Endothelial cell of umbilical vein (primary cell): ENCODE measurements around the gene KCNJ6. TPM values are rescaled to one million over a fixed set of nuclear protein-coding genes. Genes with fewer than 3 reads are reported as not detected.

Source experiments
- BruUV-seq: library from RNA; stranded (reverse); fragments of 400-500 nt; replicated peaks from 2 replicates; lab custom pipeline; 2021; lab: Mats Ljungman, UMichigan
- CTCF ChIA-PET: fragments of 300-600, 350-600 bp; sonication (Branson Sonifier 250); formaldehyde crosslinking; loops from one replicate; lab custom pipeline; 2021; ENCODE audit warnings: antibody characterized with exemption, inconsistent platforms; lab: Charles Lee
- POLR2A ChIA-PET: fragments of 300-600, 350-600 bp; sonication (Branson Sonifier 250); formaldehyde crosslinking; loops from one replicate; lab custom pipeline; 2021; ENCODE audit warnings: antibody characterized with exemption, inconsistent platforms; lab: Charles Lee
- DNase-seq: peaks from one replicate; pipeline ENCODE4 v3.0.0-alpha.2; 2011; ENCODE audit warnings: low read depth, low spot score
- FAIRE-seq: peaks from 2 replicates; lab custom pipeline; 2011; peaks lifted over from hg19 to GRCh38; lab: Jason Lieb, UNC
- H2AFZ ChIP-seq: 2 replicates; pipeline ENCODE4 v1.6.0; 2012; ENCODE audit warnings: low read depth, low read length, control low read depth, inconsistent platforms
- H3K27ac ChIP-seq: 2 replicates; pipeline ENCODE4 v1.5.1; 2011; ENCODE audit warnings: low read depth, mild to moderate bottlenecking, control low read depth, low read length, moderate library complexity; ENCODE audit not compliant: insufficient read depth
- H3K27me3 ChIP-seq, 2 experiments: 2 replicates each; pipeline versions ENCODE4 v1.6.0 to v1.6.1; 2011; ENCODE audit warnings: low read length in 2 of 2, mixed read lengths in 1 of 2; ENCODE audit not compliant: control insufficient read depth in 2 of 2, insufficient read depth in 2 of 2
- H3K36me3 ChIP-seq, 2 experiments: 2 replicates in 1 of 2; 3 replicates in 1 of 2; pipeline ENCODE4 v1.5.1; 2011; ENCODE audit warnings: low read length in 2 of 2, mild to moderate bottlenecking in 1 of 2, moderate library complexity in 1 of 2; ENCODE audit not compliant: control insufficient read depth in 2 of 2, insufficient read depth in 2 of 2; ENCODE audit errors: extremely low read depth in 1 of 2
- H3K4me1 ChIP-seq: 3 replicates; pipeline ENCODE4 v1.5.1; 2011; ENCODE audit warnings: mild to moderate bottlenecking, low read length; ENCODE audit not compliant: control insufficient read depth, insufficient read depth; ENCODE audit errors: extremely low read depth
- H3K4me2 ChIP-seq: 2 replicates; pipeline ENCODE4 v1.6.1; 2011; ENCODE audit warnings: low read length, control low read depth, mixed read lengths; ENCODE audit not compliant: insufficient read depth
- H3K4me3 ChIP-seq, 3 experiments: fragments of 200-600 bp in 1 of 3; sonication (generic), shearing (Covaris generic) in 1 of 3; replicated peaks in 1 of 3; 2 replicates each; pipeline ENCODE4 v1.5.1; 2011 to 2016; ENCODE audit warnings: control low read depth in 3 of 3, low read length in 3 of 3, mild to moderate bottlenecking in 2 of 3, inconsistent platforms in 1 of 3, low read depth in 1 of 3, moderate library complexity in 1 of 3; ENCODE audit not compliant: insufficient read depth in 1 of 3
- H3K79me2 ChIP-seq: 2 replicates; pipeline ENCODE4 v1.6.0; 2012; ENCODE audit warnings: low read length, inconsistent platforms; ENCODE audit not compliant: control insufficient read depth, insufficient read depth
- H3K9ac ChIP-seq: replicated peaks from 2 replicates; pipeline ENCODE3; 2011; ENCODE audit warnings: low read length, control low read depth; ENCODE audit not compliant: insufficient read depth; ENCODE audit errors: extremely low read depth
- H3K9me1 ChIP-seq: replicated peaks from 3 replicates; pipeline ENCODE4 v1.6.0; 2011; ENCODE audit warnings: mild to moderate bottlenecking, low read length; ENCODE audit not compliant: control insufficient read depth, insufficient read depth; ENCODE audit errors: extremely low read depth
- H3K9me3 ChIP-seq: replicated peaks from 2 replicates; pipeline ENCODE4 v1.5.1; 2012; ENCODE audit warnings: low read length, inconsistent platforms; ENCODE audit not compliant: control insufficient read depth, insufficient read depth
- H4K20me1 ChIP-seq: replicated peaks from 2 replicates; pipeline ENCODE3; 2011; ENCODE audit warnings: mild to moderate bottlenecking, low read length; ENCODE audit not compliant: control insufficient read depth, insufficient read depth; ENCODE audit errors: extremely low read depth
- CTCF ChIP-seq, 2 donors: IDR thresholded peaks; 1 replicate in 1 of 2; 2 replicates in 1 of 2; pipeline ENCODE4 v1.5.1; 2011; ENCODE audit warnings: low read length in 2 of 2, mild to moderate bottlenecking in 2 of 2, moderate library complexity in 2 of 2, control low read depth in 1 of 2, inconsistent platforms in 1 of 2, low read depth in 1 of 2; ENCODE audit not compliant: insufficient read depth in 1 of 2; ENCODE audit errors: extremely low read depth in 1 of 2
- FOS ChIP-seq: IDR thresholded peaks from 2 replicates; pipeline ENCODE4 v1.6.1; 2011; ENCODE audit warnings: mild to moderate bottlenecking, low read length, moderate library complexity, borderline replicate concordance; ENCODE audit not compliant: insufficient read depth
- GATA2 ChIP-seq: IDR thresholded peaks from 2 replicates; pipeline ENCODE4 v1.7.0; 2011; ENCODE audit warnings: low read depth, mild to moderate bottlenecking, moderate library complexity, mixed read lengths, low read length; ENCODE audit not compliant: insufficient read length, insufficient read depth
- dilution Hi-C: fragments of 300-500 bp; cut with MboI; formaldehyde crosslinking; loops from one replicate; pipeline ENCODE4 v1.15.0; 2019; ENCODE audit warnings: low sequenced_read_pairs; ENCODE audit not compliant: extremely low pct_ligation_motif_present
- intact Hi-C: fragments of 100-400 bp; cut with micrococcal nuclease; formaldehyde crosslinking; loops from one replicate; pipeline ENCODE4 v1.10.0; 2022
- polyA plus RNA-seq, 4 experiments: library from polyadenylated mRNA; depleted of rRNA in 3 of 4; stranded (reverse) in 3 of 4; unstranded in 1 of 4; fragments of >200 nt; gene quantifications; 2 replicates each; pipeline versions ENCODE4 v1.2.1 to v1.2.3, GENCODE V29; 2011 to 2012; ENCODE audit warnings: missing spikeins in 1 of 4
- total RNA-seq: library from RNA; stranded (reverse); gene quantifications from 2 replicates; pipeline ENCODE4 v1.2.3, GENCODE V29; 2021

Gene KCNJ6
- total and polyA plus RNA-seq, 2 donors (not counting 3 experiments of a cell fraction or from before 2014, with no cell fraction given), result not detected

- dilution Hi-C loops (no loop called here), intact Hi-C loops (no loop called here)
- Histone ChIP-seq H3K9ac (no peak overlapping the region), H2AFZ (no peak overlapping the region), H3K9me3 (no peaks in the 10 kb centered on the region), H3K36me3 (no peaks in the 10 kb centered on the region), H3K4me3 (no peak overlapping the region), H3K4me1 (no peaks in the 10 kb centered on the region), H3K27ac (no peak overlapping the region), H3K9me1 (no peaks in the 10 kb centered on the region), H4K20me1 (no peaks in the 10 kb centered on the region), H3K27me3 (peaks cover 0 to 9% of the 10 kb centered on the region in 2 experiments), H3K79me2 (no peaks in the 10 kb centered on the region), H3K4me2 (no peak overlapping the region)
- DNase-seq (no peak), FAIRE-seq (no peak)
- no TSS peak for BruUV-seq
- ChIA-PET POLR2A (no interaction called here), CTCF (no interaction called here)
- TF ChIP-seq GATA2, result no peak
Measured at GRCh38 chr21:37605006-37605405, 311.3 kb downstream of the KCNJ6 start.

- no peak overlapping the region for H3K9ac ChIP-seq
- ChIA-PET CTCF (no interaction called here), POLR2A (no interaction called here)
- BruUV-seq, result no TSS peak
- H2AFZ ChIP-seq, result no peak overlapping the region
- H3K27me3 ChIP-seq, result peaks cover 0 to 9% of the 10 kb centered on the region in 2 experiments
- intact Hi-C loops, result no loop called here
- dilution Hi-C loops, result no loop called here
- no peak overlapping the region for H3K4me3 ChIP-seq
- H4K20me1 ChIP-seq, result no peaks in the 10 kb centered on the region
- H3K9me1 ChIP-seq, result no peaks in the 10 kb centered on the region
- H3K4me2 ChIP-seq, result no peak overlapping the region
- no peaks in the 10 kb centered on the region for H3K79me2 ChIP-seq
- H3K4me1 ChIP-seq, result no peaks in the 10 kb centered on the region
- no peak overlapping the region for H3K27ac ChIP-seq
- no peaks in the 10 kb centered on the region for H3K36me3 ChIP-seq
- DNase-seq, result no peak
- TF ChIP-seq FOS, result no peak
- no peak for TF ChIP-seq CTCF (IDR thresholded peaks at IDR 0.05; ENCODE audit: extremely low read depth in 1 of 2, insufficient read depth in 1 of 2, low read depth in 1 of 2, low read length in 2 of 2)
- FAIRE-seq, result no peak
- H3K9me3 ChIP-seq, result no peaks in the 10 kb centered on the region
Measured at GRCh38 chr21:37603129-37603528, 313.1 kb downstream of the KCNJ6 start.
